Neutrophil (primary cell): ENCODE results near the gene CLIP1.
A peak's percentile ranks its signal among the peaks of the same experiment; 100 is the strongest.

Source experiments
- H3K27ac ChIP-seq: fragments of 200-600 bp; sonication (generic); 2 replicates; pipeline ENCODE4 v1.5.1; 2016; ENCODE audit warnings: mild to moderate bottlenecking, moderate library complexity
- H3K27me3 ChIP-seq: fragments of 200-600 bp; sonication (generic); 2 replicates; pipeline ENCODE4 v1.6.0; 2016; ENCODE audit warnings: mild to moderate bottlenecking
- H3K36me3 ChIP-seq: fragments of 200-600 bp; sonication (generic); 2 replicates; pipeline ENCODE4 v1.5.1; 2017
- H3K4me1 ChIP-seq, 2 experiments: fragments of 200-600 bp in 1 of 2; sonication (generic) in 1 of 2; 1 replicate in 1 of 2; 2 replicates in 1 of 2; pipeline versions ENCODE4 v1.5.1 to v1.6.1; 2013 to 2016; ENCODE audit warnings: low read depth in 1 of 2, low read length in 1 of 2, mild to moderate bottlenecking in 1 of 2, moderate library complexity in 1 of 2; ENCODE audit not compliant: control insufficient read depth in 1 of 2, insufficient read depth in 1 of 2
- H3K4me3 ChIP-seq, 2 experiments: fragments of 200-600 bp in 1 of 2; sonication (generic) in 1 of 2; 1 replicate in 1 of 2; 2 replicates in 1 of 2; pipeline ENCODE4 v1.5.1; 2013 to 2016; ENCODE audit warnings: low read depth in 1 of 2, low read length in 1 of 2, mild to moderate bottlenecking in 1 of 2, moderate library complexity in 1 of 2
- H3K9me3 ChIP-seq: fragments of 200-600 bp; sonication (generic); 2 replicates; pipeline ENCODE4 v1.5.1; 2016
- CTCF ChIP-seq: fragments of 200-600 bp; sonication (generic); IDR thresholded peaks from 2 replicates; pipeline ENCODE4 v1.5.1; 2016; ENCODE audit warnings: antibody characterized with exemption

CLIP1 gene

GRCh38 chr12:122226366-122227125 is 195.9 kb downstream of the CLIP1 start:
- H3K4me3 ChIP-seq: peak overlapping the region; percentile 74 to 92
- TF ChIP-seq CTCF: no peak
- no peaks in the 10 kb centered on the region for H3K27me3 ChIP-seq
- H3K36me3 ChIP-seq: peaks cover 50% of the 10 kb centered on the region
- H3K27ac ChIP-seq: peak overlapping the region; percentile 93
- no peaks in the 10 kb centered on the region for H3K9me3 ChIP-seq
- H3K4me1 ChIP-seq: peaks cover 23 to 24% of the 10 kb centered on the region in 2 experiments

GRCh38 chr12:122225683-122226365 is 196.6 kb downstream of the CLIP1 start, which contains the start of gene DIABLO:
TSS of gene DIABLO (minus strand) at chr12:122226052. CDS start at chr12:122226014, 38 bp downstream.
- H3K4me3 ChIP-seq: peak within 1 kb of the TSS; percentile 89 to 92
- peak; percentile 52 for TF ChIP-seq CTCF
- no peaks in the 10 kb centered on the region for H3K9me3 ChIP-seq

More at GRCh38 chr12:122225683-122226365, 196.6 kb downstream of the CLIP1 start, which contains the start of gene DIABLO:
- Histone ChIP-seq H3K36me3 (peaks cover 50% of the 10 kb centered on the region), H3K27me3 (no peaks in the 10 kb centered on the region), H3K4me1 (peaks cover 23 to 24% of the 10 kb centered on the region in 2 experiments), H3K27ac (peak within 1 kb of the TSS; percentile 93)
